ENCODE measurements around the gene PCDHB3. TPM values are rescaled to one million over a fixed set of nuclear protein-coding genes. Genes with fewer than 3 reads are reported as not detected.

PCDHB3 gene
- total RNA-seq (ENCODE audit: low replicate concordance) = 3.9 and 5.4 TPM in 2 replicates
- long read RNA-seq, partial matches to known transcripts = 0 of 4 reads
- long read RNA-seq, other reads (novel, unspliced or antisense) = 0 of 4 reads

GRCh38 chr5:141100243-141100805, at the start of gene PCDHB3:
PCDHB3 (plus strand) TSS chr5:141100473; CDS start chr5:141100650, 177 bp downstream.
- H3K4me3 Mint-ChIP-seq = peak within 1 kb of the TSS; percentile 78
- H3K27ac Mint-ChIP-seq = peak within 1 kb of the TSS; percentile 77
- peaks cover 47% of the 10 kb centered on the region for H3K36me3 Mint-ChIP-seq
- TF ChIP-seq CTCF (conservative IDR thresholded peaks at IDR 0.05) = no peak
- H3K27me3 Mint-ChIP-seq = no peaks in the 10 kb centered on the region
- no peaks in the 10 kb centered on the region for H3K4me1 Mint-ChIP-seq (ENCODE audit: unreplicated experiment)
- no peak for DNase-seq (ENCODE audit: extremely low spot score, unreplicated experiment)
- peaks cover 22% of the 10 kb centered on the region for H3K9me3 Mint-ChIP-seq

- DNase-seq (ENCODE audit: extremely low spot score, unreplicated experiment) = no peak
- Mint-ChIP-seq H3K4me1 (ENCODE audit: unreplicated experiment) (peaks cover 13% of the 10 kb centered on the region), H3K4me3 (peak within 1 kb of the TSS; percentile 96), H3K9me3 (no peaks in the 10 kb centered on the region), H3K36me3 (no peaks in the 10 kb centered on the region), H3K27me3 (peaks cover 59% of the 10 kb centered on the region), H3K27ac (peak within 1 kb of the TSS; percentile 69)
- no peak for TF ChIP-seq CTCF (conservative IDR thresholded peaks at IDR 0.05)
Observed at GRCh38 chr5:141050622-141051520, 49.4 kb upstream of the PCDHB3 start, which contains the start of gene PCDHB1. PCDHB1 (plus strand) TSS chr5:141051374; CDS start chr5:141051471, 97 bp downstream.

- no peak for TF ChIP-seq CTCF (conservative IDR thresholded peaks at IDR 0.05)
- no peak for DNase-seq (ENCODE audit: extremely low spot score, unreplicated experiment)
Observed at GRCh38 chr5:141051521-141051866, 48.8 kb upstream of the PCDHB3 start.

GRCh38 chr5:141077826-141078225, 22.4 kb upstream of the PCDHB3 start:
- Mint-ChIP-seq H3K9me3 (peaks cover 3% of the 10 kb centered on the region), H3K36me3 (no peaks in the 10 kb centered on the region), H3K27ac (no peak overlapping the region), H3K4me3 (no peak overlapping the region), H3K27me3 (peaks cover 9% of the 10 kb centered on the region), H3K4me1 (ENCODE audit: unreplicated experiment) (no peaks in the 10 kb centered on the region)
- no peak for TF ChIP-seq CTCF (conservative IDR thresholded peaks at IDR 0.05)
- DNase-seq (ENCODE audit: extremely low spot score, unreplicated experiment) = no peak

More at GRCh38 chr5:141051521-141051866, 48.8 kb upstream of the PCDHB3 start:
- H3K27me3 Mint-ChIP-seq = peaks cover 54% of the 10 kb centered on the region
- no peaks in the 10 kb centered on the region for H3K36me3 Mint-ChIP-seq
- H3K27ac Mint-ChIP-seq = peak overlapping the region; percentile 69
- H3K4me3 Mint-ChIP-seq = peak overlapping the region; percentile 96
- H3K4me1 Mint-ChIP-seq (ENCODE audit: unreplicated experiment) = peaks cover 13% of the 10 kb centered on the region
- no peaks in the 10 kb centered on the region for H3K9me3 Mint-ChIP-seq

GRCh38 chr5:141082228-141082627, 18.0 kb upstream of the PCDHB3 start:
- Mint-ChIP-seq H3K36me3 (peaks cover 4% of the 10 kb centered on the region), H3K4me1 (ENCODE audit: unreplicated experiment) (no peaks in the 10 kb centered on the region), H3K27me3 (peaks cover 5% of the 10 kb centered on the region), H3K4me3 (no peak overlapping the region), H3K9me3 (peaks cover 7% of the 10 kb centered on the region), H3K27ac (no peak overlapping the region)
- no peak for TF ChIP-seq CTCF (conservative IDR thresholded peaks at IDR 0.05)
- no peak for DNase-seq (ENCODE audit: extremely low spot score, unreplicated experiment)
